ENCODE results near the gene SPOCK1.

SPOCK1 gene

DNA sequence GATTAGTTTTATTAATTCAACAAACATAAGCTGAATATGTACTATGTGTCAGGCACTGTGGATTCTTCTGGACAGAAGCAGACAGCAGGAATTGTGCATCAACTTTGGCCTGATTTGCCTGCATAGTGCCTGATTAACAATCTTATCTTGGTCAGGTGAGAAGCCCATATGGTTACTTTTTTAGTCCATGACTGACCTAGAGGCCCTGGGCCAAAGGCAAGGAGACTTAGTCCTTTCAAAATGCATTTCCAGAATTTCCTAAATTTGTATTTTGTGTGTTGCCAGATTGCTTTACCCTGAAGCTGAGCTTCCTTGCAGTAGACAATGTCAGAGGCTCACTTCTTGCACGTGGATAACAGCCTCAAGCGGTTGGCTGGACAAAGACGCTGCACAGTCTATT, 286.7 kb downstream of the SPOCK1 start:
- H3K9me3 ChIP-seq (ENCODE audit: low read length) = no peaks in the 10 kb centered on the region
- H3K27me3 ChIP-seq (ENCODE audit: control insufficient read depth in 1 of 2, insufficient read depth in 2 of 2, low read length in 2 of 2) = no peaks in the 10 kb centered on the region
- H3K4me3 ChIP-seq (ENCODE audit: low read depth in 1 of 2, low read length in 2 of 2) = no peak overlapping the region
- no peaks in the 10 kb centered on the region for H3K4me1 ChIP-seq (ENCODE audit: insufficient read depth, low read length)
- no peaks in the 10 kb centered on the region for H3K36me3 ChIP-seq (ENCODE audit: insufficient read depth, low read length)
- no peak overlapping the region for H3K9ac ChIP-seq (ENCODE audit: low read length)
- no peak overlapping the region for H3K27ac ChIP-seq (ENCODE audit: low read depth, low read length)

DNA sequence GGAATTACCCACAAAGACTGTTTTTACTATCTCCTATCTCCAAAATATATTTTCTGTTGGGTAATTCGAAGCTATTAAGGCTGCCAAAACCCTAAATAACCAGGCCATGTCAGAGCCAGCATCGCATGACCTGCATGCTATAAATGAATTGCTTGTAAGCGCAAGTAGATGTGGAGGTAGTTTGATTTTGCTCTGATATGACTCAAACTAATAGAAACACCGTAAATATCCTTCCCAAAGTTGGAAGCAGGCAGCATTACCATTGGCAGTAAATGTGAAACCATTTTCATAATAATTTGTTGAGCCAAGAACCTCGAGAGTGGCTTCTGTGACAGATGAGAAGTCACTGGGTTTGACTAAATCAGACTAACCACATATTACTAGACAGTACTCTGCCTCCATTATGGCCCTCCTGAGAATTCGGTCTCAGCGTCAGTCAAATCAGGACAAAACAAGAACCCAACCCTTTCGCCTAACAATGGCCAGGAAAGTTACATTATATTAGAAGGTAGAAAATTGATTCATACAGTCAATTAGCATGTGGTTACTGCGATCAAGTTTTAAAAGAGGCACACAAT, 289.8 kb downstream of the SPOCK1 start:
- Histone ChIP-seq H3K9ac (ENCODE audit: low read length) (no peak overlapping the region), H3K27ac (ENCODE audit: low read depth, low read length) (no peak overlapping the region), H3K36me3 (ENCODE audit: insufficient read depth, low read length) (no peaks in the 10 kb centered on the region), H3K4me1 (ENCODE audit: insufficient read depth, low read length) (no peaks in the 10 kb centered on the region), H3K27me3 (ENCODE audit: control insufficient read depth in 1 of 2, insufficient read depth in 2 of 2, low read length in 2 of 2) (no peaks in the 10 kb centered on the region), H3K9me3 (ENCODE audit: low read length) (no peaks in the 10 kb centered on the region), H3K4me3 (ENCODE audit: low read depth in 1 of 2, low read length in 2 of 2) (no peak overlapping the region)

DNA sequence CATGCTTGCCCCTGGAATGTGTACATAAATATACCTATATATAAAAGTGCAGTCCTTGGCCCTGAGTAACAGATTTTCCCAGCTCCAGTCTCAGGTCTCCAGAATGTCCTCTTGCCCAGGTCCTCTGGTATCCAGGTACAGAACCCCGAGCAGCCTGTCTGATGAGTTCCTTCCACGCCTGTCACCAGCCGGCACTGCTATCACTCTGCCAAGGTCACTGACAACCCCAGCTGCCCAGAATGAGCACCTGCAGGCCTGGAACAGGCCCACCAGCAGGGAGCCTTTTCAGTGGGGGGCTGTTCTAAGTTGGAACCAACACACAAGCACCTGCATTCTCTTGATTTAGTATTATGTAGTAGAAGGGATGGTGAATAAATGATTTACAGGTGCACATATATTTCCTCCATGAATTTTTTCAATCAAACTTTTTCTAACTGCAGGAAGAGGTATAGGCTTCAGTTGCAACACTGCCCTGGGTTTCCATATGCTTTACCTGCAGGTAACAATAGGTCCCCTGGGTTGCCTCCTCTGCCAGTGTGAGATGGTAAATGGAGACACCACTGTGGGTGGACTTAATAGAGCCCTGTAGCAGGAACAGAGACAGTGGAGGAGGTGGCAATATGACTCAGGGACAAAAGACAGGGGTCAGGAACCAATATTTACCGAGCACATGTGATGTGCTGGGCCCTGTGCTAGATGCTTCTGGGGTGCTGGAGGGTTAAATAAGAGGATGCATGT, 291.9 kb downstream of the SPOCK1 start:
- H3K9me3 ChIP-seq (ENCODE audit: low read length) = no peaks in the 10 kb centered on the region
- no peak overlapping the region for H3K4me3 ChIP-seq (ENCODE audit: low read depth in 1 of 2, low read length in 2 of 2)
- no peak overlapping the region for H3K27ac ChIP-seq (ENCODE audit: low read depth, low read length)
- H3K27me3 ChIP-seq (ENCODE audit: control insufficient read depth in 1 of 2, insufficient read depth in 2 of 2, low read length in 2 of 2) = no peaks in the 10 kb centered on the region
- no peaks in the 10 kb centered on the region for H3K36me3 ChIP-seq (ENCODE audit: insufficient read depth, low read length)
- H3K9ac ChIP-seq (ENCODE audit: low read length) = no peak overlapping the region
- H3K4me1 ChIP-seq (ENCODE audit: insufficient read depth, low read length) = no peaks in the 10 kb centered on the region

DNA sequence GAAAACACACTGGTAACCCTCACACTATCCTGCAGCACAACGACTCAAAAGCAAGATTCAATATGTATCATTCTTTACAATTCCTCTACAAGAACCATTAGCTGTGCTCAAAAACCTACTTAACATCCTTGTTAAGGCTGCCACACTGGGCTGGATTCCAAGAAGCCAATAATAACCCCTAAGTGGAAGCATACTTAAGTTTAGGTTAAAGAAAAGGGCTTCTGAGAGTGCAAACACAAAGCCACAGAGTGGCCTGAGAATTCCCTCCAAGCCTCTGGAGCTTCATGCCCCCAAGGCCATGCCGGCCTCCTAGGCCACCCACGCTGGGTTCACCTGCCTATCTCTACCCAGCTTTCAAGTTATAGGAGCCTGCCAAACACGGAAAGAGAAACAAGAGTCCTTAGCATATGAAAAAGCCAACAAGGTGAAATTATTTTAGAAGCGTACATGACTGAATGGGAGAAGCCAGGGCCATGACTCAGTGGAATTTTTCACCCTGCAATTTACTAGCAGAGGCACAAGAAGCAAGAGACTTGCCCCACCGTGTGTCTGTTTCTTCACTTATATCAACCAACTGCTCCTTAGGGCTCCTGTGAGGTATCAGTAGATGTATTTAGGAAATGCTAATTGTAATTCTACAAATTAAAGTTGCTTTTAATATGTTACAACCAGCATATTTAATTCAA, 293.0 kb downstream of the SPOCK1 start:
- no peak overlapping the region for H3K27ac ChIP-seq (ENCODE audit: low read depth, low read length)
- H3K4me3 ChIP-seq (ENCODE audit: low read depth in 1 of 2, low read length in 2 of 2) = no peak overlapping the region
- no peaks in the 10 kb centered on the region for H3K9me3 ChIP-seq (ENCODE audit: low read length)
- H3K36me3 ChIP-seq (ENCODE audit: insufficient read depth, low read length) = no peaks in the 10 kb centered on the region
- no peaks in the 10 kb centered on the region for H3K27me3 ChIP-seq (ENCODE audit: control insufficient read depth in 1 of 2, insufficient read depth in 2 of 2, low read length in 2 of 2)
- H3K9ac ChIP-seq (ENCODE audit: low read length) = no peak overlapping the region
- H3K4me1 ChIP-seq (ENCODE audit: insufficient read depth, low read length) = no peaks in the 10 kb centered on the region

DNA sequence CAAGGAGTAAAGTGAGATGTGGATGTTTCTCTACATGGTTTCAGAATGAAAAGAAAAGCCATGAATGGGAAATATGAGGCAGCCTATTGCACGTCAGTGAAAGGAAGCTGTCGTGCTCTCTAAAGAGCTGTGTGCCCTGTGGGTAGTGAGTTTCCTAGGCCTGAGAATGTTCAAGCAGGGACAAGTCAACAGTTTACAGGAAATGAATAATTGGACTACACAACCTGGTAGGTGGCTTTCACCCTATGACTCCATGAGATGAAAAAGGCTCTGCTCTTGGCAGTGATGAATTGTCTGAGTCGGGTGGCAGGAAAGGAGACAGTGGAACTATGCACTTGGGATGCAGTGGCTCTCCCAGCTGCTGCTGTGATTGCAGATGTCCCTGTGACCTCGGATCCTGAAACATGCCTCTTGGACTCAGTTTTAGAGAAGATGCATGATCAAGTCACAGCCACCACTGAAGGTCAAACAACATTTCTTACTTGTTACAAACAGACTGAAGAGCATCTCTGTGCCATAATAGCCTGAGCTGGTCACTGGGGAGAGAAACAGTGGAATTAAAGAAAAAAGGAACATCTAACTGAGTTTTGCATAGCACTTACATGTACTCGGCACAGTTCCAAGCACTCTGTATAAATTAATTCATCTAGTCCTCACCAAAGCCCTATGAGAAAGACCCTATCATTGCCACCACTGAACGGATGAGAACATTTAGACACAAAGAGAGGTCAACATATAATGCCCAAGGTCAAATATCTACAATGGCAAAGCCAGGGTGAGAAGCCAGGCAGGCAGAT, 293.7 kb downstream of the SPOCK1 start:
- Histone ChIP-seq H3K27me3 (ENCODE audit: control insufficient read depth in 1 of 2, insufficient read depth in 2 of 2, low read length in 2 of 2) (no peaks in the 10 kb centered on the region), H3K9ac (ENCODE audit: low read length) (no peak overlapping the region), H3K27ac (ENCODE audit: low read depth, low read length) (no peak overlapping the region)

DNA sequence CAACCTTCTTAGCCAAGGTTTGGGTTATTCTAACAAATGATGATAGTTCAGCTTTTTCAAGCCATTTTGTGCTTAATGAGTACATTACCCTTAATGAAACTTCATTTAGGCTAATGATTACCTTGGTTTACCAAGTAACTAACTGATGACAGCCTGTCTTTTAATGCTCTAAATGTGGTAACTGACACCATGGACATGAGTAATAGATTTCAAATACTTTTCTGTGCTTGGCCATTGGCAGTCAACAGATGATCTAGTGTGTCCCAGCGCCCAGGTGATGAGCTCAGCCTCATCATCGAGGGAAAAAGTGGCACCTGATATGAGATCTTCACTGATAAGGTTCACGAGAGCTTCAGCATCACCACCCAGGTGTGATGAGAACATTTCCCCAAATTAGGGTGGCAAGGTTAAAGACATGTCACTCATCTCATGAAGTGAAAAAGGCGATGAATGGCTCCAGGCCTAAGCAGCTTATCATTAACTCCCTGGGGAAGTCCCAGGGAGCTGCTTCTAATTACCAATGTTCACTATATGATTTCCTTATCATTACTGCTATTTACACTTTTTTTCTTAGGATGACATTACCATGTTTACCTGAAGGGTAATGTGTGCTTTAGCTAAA, 296.0 kb downstream of the SPOCK1 start:
- Histone ChIP-seq H3K9me3 (ENCODE audit: low read length) (no peaks in the 10 kb centered on the region), H3K9ac (ENCODE audit: low read length) (no peak overlapping the region), H3K4me1 (ENCODE audit: insufficient read depth, low read length) (no peaks in the 10 kb centered on the region), H3K27ac (ENCODE audit: low read depth, low read length) (no peak overlapping the region), H3K36me3 (ENCODE audit: insufficient read depth, low read length) (no peaks in the 10 kb centered on the region), H3K27me3 (ENCODE audit: control insufficient read depth in 1 of 2, insufficient read depth in 2 of 2, low read length in 2 of 2) (no peaks in the 10 kb centered on the region), H3K4me3 (ENCODE audit: low read depth in 1 of 2, low read length in 2 of 2) (no peak overlapping the region)

More for the DNA sequence above, 293.7 kb downstream of the SPOCK1 start:
- no peaks in the 10 kb centered on the region for H3K4me1 ChIP-seq (ENCODE audit: insufficient read depth, low read length)
- H3K4me3 ChIP-seq (ENCODE audit: low read depth in 1 of 2, low read length in 2 of 2) = no peak overlapping the region
- H3K36me3 ChIP-seq (ENCODE audit: insufficient read depth, low read length) = no peaks in the 10 kb centered on the region
- no peaks in the 10 kb centered on the region for H3K9me3 ChIP-seq (ENCODE audit: low read length)

DNA sequence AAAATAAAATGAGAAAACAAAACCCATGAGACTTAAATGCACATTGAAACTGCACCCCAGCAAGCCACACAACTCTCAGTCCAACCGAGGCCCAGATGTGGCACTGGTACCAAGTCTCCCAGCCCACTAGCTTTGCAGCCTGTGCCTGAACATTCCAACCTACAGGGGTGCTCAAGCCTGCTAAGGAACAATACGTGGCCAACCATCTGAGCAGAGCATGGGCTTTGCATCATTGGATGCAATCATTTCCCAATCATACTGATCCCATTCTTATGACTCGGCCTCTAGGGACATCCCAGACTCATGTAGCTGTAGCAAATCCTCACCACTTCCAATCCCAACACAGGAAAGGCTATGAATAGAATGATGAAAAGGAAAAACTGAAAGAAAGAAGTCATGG, 297.2 kb downstream of the SPOCK1 start:
- H3K27ac ChIP-seq (ENCODE audit: low read depth, low read length) = no peak overlapping the region
- no peak overlapping the region for H3K9ac ChIP-seq (ENCODE audit: low read length)
- H3K36me3 ChIP-seq (ENCODE audit: insufficient read depth, low read length) = no peaks in the 10 kb centered on the region
- H3K27me3 ChIP-seq (ENCODE audit: control insufficient read depth in 1 of 2, insufficient read depth in 2 of 2, low read length in 2 of 2) = no peaks in the 10 kb centered on the region
- no peaks in the 10 kb centered on the region for H3K9me3 ChIP-seq (ENCODE audit: low read length)
- no peaks in the 10 kb centered on the region for H3K4me1 ChIP-seq (ENCODE audit: insufficient read depth, low read length)
- H3K4me3 ChIP-seq (ENCODE audit: low read depth in 1 of 2, low read length in 2 of 2) = no peak overlapping the region

DNA sequence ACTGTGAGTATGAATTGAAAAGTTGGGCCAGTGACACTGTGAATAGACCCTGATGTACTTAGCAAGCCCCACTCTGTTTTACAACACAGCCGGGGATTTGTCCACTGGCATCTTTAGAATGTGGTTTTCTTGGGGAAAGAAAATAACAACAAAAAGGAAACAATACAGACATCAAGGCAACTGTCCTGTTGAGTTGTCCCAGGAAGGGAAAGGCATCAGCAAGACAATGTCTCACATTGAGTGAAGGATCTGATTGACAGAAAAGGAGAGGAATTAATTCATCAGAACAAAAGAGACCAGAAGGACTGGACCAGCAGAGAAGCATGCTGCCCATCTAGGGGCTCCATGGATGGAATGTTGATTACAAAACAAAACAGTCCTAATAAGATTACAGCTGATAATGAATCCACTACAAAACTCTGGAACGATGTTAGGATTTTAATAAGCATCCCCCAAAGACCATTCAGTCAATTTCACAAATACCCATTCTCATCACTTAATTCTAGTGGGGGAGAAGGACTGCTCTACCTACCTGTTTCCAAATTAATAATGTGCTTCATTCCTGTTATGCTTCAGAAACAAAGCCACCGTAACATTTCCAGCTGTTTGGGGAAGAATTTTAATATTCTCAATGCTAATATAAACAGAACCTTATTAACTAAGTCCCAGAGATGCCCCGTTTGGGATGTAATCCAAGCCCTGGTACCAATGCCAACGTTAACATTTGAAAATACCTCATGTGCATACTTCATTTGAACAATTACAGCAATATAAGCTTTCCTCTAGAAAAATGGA, 298.0 kb downstream of the SPOCK1 start:
- H3K27ac ChIP-seq (ENCODE audit: low read depth, low read length) = no peak overlapping the region
- no peaks in the 10 kb centered on the region for H3K27me3 ChIP-seq (ENCODE audit: control insufficient read depth in 1 of 2, insufficient read depth in 2 of 2, low read length in 2 of 2)
- H3K4me1 ChIP-seq (ENCODE audit: insufficient read depth, low read length) = no peaks in the 10 kb centered on the region
- no peaks in the 10 kb centered on the region for H3K9me3 ChIP-seq (ENCODE audit: low read length)
- H3K36me3 ChIP-seq (ENCODE audit: insufficient read depth, low read length) = no peaks in the 10 kb centered on the region
- H3K9ac ChIP-seq (ENCODE audit: low read length) = no peak overlapping the region
- H3K4me3 ChIP-seq (ENCODE audit: low read depth in 1 of 2, low read length in 2 of 2) = no peak overlapping the region

DNA sequence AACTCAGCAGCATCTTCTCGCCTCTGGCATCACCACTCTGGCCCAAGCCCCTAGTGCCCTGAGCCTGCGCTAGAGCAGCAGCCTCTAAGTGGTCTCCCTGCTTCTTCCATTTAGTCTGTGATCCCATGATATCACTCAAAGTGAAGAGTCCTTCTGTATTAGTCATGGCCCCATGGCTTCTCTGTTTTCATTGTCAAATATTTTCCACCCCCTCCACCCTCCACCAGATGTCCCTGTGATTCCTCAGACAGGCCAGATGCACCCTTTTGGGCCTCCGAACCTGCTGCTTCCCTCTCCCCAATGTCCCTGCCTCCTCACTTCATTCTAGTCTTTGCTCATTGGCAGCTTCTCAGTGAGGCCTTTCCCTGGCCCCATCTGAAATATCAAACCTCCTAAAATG, 299.2 kb downstream of the SPOCK1 start:
- no peak overlapping the region for H3K9ac ChIP-seq (ENCODE audit: low read length)
- no peaks in the 10 kb centered on the region for H3K27me3 ChIP-seq (ENCODE audit: control insufficient read depth in 1 of 2, insufficient read depth in 2 of 2, low read length in 2 of 2)
- H3K27ac ChIP-seq (ENCODE audit: low read depth, low read length) = no peak overlapping the region
- H3K36me3 ChIP-seq (ENCODE audit: insufficient read depth, low read length) = no peaks in the 10 kb centered on the region
- no peaks in the 10 kb centered on the region for H3K9me3 ChIP-seq (ENCODE audit: low read length)
- H3K4me3 ChIP-seq (ENCODE audit: low read depth in 1 of 2, low read length in 2 of 2) = no peak overlapping the region
- no peaks in the 10 kb centered on the region for H3K4me1 ChIP-seq (ENCODE audit: insufficient read depth, low read length)

DNA sequence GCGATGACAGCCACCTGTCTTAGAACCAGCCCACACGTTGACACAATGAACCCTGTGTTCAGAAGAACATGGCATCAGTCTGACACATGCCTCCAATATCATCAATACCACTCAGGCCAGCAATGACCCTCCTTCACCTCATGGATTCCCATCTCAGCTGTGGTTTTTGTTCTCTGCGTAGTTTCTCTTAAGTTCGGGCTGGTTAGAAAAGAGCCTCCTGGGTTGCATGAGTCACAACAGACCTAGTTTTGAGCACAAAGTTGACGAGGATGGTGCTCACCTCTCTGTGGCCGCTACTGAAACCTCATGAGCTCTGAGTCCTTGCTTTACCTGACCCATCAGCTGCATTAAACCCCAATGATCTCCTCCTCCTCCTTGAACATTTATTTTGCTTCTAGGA, 299.9 kb downstream of the SPOCK1 start:
- H3K27me3 ChIP-seq (ENCODE audit: control insufficient read depth in 1 of 2, insufficient read depth in 2 of 2, low read length in 2 of 2) = no peaks in the 10 kb centered on the region
- no peaks in the 10 kb centered on the region for H3K9me3 ChIP-seq (ENCODE audit: low read length)
- H3K27ac ChIP-seq (ENCODE audit: low read depth, low read length) = no peak overlapping the region
- H3K4me3 ChIP-seq (ENCODE audit: low read depth in 1 of 2, low read length in 2 of 2) = no peak overlapping the region
- no peaks in the 10 kb centered on the region for H3K4me1 ChIP-seq (ENCODE audit: insufficient read depth, low read length)
- H3K36me3 ChIP-seq (ENCODE audit: insufficient read depth, low read length) = no peaks in the 10 kb centered on the region
- H3K9ac ChIP-seq (ENCODE audit: low read length) = no peak overlapping the region

Data from muscle layer of colon (tissue), 2 donors.